Measurements from ENCODE around the gene EPHB1. TPM values are rescaled to one million over a fixed set of nuclear protein-coding genes. Genes with fewer than 3 reads are reported as not detected.

Gene EPHB1
- total RNA-seq, 2 donors from 2014 or later = 0.68 to 0.71 TPM

DNA sequence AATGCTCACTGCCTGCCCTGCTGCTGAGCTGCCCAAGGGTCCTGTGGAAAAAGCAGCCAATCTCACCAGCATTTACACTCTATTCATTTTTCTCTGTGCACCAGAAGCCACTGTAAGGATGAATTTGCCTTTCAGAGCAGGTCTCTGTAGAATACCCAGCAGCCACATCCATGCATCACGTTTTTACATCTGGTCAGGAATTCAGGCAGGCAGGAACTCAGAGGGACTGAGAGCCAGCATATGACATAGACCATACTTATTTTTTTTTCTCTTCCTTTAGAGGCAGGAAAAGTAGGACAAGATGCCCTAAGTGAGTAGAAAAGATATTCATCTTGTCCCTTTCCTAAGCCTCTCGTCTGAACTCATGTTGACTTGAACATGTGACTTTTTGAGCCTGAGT, 292.7 kb downstream of the EPHB1 start:
- Histone ChIP-seq H3K4me1 (ENCODE audit: control insufficient read depth in 1 of 2, low read depth in 2 of 2) (no peaks in the 10 kb centered on the region), H3K27ac (no peak overlapping the region), H3K9me3 (no peaks in the 10 kb centered on the region), H3K4me3 (no peak overlapping the region), H3K27me3 (replicated peaks; ENCODE audit: insufficient read depth) (no peaks in the 10 kb centered on the region), H3K36me3 (no peaks in the 10 kb centered on the region)
- no peak for ATAC-seq (ENCODE audit: insufficient number of reproducible peaks, low FRiP score, low read depth)
- TF ChIP-seq, protein P1, sequence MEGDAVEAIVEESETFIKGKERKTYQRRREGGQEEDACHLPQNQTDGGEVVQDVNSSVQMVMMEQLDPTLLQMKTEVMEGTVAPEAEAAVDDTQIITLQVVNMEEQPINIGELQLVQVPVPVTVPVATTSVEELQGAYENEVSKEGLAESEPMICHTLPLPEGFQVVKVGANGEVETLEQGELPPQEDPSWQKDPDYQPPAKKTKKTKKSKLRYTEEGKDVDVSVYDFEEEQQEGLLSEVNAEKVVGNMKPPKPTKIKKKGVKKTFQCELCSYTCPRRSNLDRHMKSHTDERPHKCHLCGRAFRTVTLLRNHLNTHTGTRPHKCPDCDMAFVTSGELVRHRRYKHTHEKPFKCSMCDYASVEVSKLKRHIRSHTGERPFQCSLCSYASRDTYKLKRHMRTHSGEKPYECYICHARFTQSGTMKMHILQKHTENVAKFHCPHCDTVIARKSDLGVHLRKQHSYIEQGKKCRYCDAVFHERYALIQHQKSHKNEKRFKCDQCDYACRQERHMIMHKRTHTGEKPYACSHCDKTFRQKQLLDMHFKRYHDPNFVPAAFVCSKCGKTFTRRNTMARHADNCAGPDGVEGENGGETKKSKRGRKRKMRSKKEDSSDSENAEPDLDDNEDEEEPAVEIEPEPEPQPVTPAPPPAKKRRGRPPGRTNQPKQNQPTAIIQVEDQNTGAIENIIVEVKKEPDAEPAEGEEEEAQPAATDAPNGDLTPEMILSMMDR (IDR thresholded peaks at IDR 0.05) = no peak
- DNase-seq (ENCODE audit: low spot score) = no peak

DNA sequence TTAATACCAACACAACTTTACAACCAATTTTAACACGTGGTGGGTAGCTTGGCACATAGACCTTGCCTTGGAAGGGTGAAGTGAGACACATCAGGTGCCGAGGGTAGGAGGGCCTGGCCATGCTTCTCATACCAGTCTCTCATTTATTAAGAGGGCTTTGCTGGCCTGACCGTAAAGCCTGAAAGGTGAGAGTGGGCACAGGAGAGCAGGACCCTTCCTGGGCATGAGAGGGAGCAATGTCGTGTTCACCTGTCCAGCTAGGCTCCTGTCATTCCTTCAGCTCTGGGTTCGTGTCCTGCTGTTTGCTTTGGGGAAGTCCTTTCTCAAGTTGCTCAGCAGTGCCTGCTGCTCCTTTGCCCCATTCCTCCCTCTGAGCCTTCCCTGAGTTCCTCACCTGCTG, 294.4 kb downstream of the EPHB1 start:
- DNase-seq (ENCODE audit: low spot score) = no peak
- no peak for ATAC-seq (ENCODE audit: insufficient number of reproducible peaks, low FRiP score, low read depth)

DNA sequence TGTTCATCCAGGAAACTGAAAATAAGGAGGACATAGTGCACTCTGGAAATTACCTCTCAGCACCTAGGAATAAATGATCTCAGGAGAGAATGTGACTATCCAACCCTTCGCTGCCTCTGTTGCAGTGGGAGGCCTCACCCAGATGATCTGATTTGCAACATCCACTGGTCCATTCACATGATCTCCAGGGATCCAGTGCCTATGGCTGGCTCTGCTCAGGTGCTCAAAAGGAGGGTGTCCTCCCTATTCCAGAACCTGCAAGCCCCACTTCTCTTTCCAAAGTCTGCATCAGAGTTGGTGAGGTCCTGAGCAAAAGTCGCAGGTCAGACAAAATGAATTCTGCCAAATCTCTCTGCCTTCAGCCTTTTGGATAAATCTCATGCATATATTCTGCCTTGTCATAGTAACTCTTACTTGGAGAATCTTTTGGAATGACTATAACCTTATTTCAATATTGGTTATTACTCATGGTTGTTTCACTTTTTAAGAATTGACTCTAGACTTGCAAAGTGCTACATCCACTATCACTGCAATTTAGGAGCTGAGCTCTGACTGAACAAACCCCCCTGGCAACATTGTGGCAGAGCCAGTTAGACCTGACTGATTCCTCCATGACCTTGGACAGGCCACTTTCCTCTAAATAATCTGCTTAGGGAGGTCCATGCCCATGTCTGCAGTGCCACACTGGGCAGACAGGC, 295.1 kb downstream of the EPHB1 start:
- no peak overlapping the region for H3K4me3 ChIP-seq

More for the DNA sequence above, 294.4 kb downstream of the EPHB1 start:
- Histone ChIP-seq H3K36me3 (no peaks in the 10 kb centered on the region), H3K4me3 (no peak overlapping the region), H3K27ac (no peak overlapping the region), H3K4me1 (ENCODE audit: control insufficient read depth in 1 of 2, low read depth in 2 of 2) (no peaks in the 10 kb centered on the region), H3K9me3 (no peaks in the 10 kb centered on the region), H3K27me3 (replicated peaks; ENCODE audit: insufficient read depth) (no peaks in the 10 kb centered on the region)
- TF ChIP-seq, protein P1 (IDR thresholded peaks at IDR 0.05) = no peak

DNA sequence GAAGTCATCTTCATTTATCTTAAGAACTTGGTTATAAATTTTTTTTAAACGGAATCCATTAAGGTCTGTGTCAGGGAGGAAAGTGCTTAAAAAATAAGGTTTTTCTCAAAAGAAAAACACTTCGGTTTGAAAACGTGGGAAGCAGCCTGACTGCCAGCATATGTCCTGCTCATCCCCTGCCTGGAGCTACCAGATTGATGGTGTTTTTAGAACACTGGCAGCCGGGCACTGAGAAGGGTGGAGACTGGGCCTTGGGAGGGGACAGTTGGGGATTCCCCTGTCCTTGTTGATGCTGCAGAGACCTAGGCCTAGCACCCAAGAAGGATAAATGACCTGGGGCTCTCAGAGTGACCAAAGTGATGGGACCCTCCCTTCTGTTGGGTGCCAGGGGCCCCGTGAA, 296.9 kb downstream of the EPHB1 start:
- Histone ChIP-seq H3K9me3 (no peaks in the 10 kb centered on the region), H3K36me3 (no peaks in the 10 kb centered on the region), H3K27ac (no peak overlapping the region), H3K4me1 (ENCODE audit: control insufficient read depth in 1 of 2, low read depth in 2 of 2) (no peaks in the 10 kb centered on the region), H3K27me3 (replicated peaks; ENCODE audit: insufficient read depth) (no peaks in the 10 kb centered on the region), H3K4me3 (no peak overlapping the region)
- DNase-seq (ENCODE audit: low spot score) = no peak
- TF ChIP-seq, protein P1 (IDR thresholded peaks at IDR 0.05) = no peak
- no peak for ATAC-seq (ENCODE audit: insufficient number of reproducible peaks, low FRiP score, low read depth)

More for the DNA sequence above, 295.1 kb downstream of the EPHB1 start:
- Histone ChIP-seq H3K27ac (no peak overlapping the region), H3K27me3 (replicated peaks; ENCODE audit: insufficient read depth) (no peaks in the 10 kb centered on the region), H3K9me3 (no peaks in the 10 kb centered on the region), H3K36me3 (no peaks in the 10 kb centered on the region), H3K4me1 (ENCODE audit: control insufficient read depth in 1 of 2, low read depth in 2 of 2) (no peaks in the 10 kb centered on the region)
- no peak for DNase-seq (ENCODE audit: low spot score)
- TF ChIP-seq, protein P1 (IDR thresholded peaks at IDR 0.05) = no peak
- no peak for ATAC-seq (ENCODE audit: insufficient number of reproducible peaks, low FRiP score, low read depth)

DNA sequence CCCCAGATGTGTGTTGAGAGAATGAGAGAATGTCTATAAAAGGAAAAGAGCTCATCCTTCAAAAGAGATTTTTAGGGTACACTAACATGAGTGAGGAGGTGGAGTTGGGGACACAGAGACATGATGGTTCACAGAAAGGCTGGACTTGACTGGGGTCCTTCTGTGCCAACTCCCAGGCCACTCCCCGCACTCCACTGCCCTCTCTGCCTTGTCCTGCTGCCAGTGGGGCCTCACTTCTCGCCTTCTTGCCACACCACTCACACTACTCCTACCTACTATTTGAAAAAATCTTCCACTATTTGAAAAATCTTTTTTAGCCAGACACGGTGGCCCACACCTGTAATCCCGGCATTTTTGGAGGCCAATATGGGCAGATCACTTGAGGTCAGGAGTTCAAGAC, 298.1 kb downstream of the EPHB1 start:
- H3K27ac ChIP-seq = no peak overlapping the region
- no peak overlapping the region for H3K4me3 ChIP-seq
- ATAC-seq (ENCODE audit: insufficient number of reproducible peaks, low FRiP score, low read depth) (no peak), DNase-seq (ENCODE audit: low spot score) (no peak)
- H3K27me3 ChIP-seq (replicated peaks; ENCODE audit: insufficient read depth) = no peaks in the 10 kb centered on the region
- TF ChIP-seq, protein P1 (IDR thresholded peaks at IDR 0.05) = no peak
- H3K4me1 ChIP-seq (ENCODE audit: control insufficient read depth in 1 of 2, low read depth in 2 of 2) = no peaks in the 10 kb centered on the region
- H3K9me3 ChIP-seq = no peaks in the 10 kb centered on the region
- H3K36me3 ChIP-seq = no peaks in the 10 kb centered on the region
